ENCODE data around the gene GLT1D1.

GLT1D1 gene

DNA sequence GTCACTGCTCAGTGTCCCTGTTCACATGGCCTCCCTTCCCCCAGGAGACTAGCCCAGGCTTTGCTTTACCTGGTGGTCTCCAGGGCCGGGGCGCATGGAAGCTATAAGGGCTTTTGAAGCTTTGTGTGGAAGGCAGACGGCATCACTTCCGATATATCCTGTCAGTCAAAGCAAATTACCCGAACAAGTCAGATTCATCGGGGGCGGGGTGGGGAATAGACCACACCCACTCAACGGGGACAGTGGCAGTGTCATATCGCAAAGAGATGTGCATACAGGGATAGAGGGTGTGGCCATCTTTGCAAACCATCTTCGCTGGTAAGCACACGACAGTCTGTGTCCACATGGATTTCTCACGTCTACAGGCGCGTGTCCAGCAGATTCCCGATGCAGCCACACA, 127.3 kb downstream of the GLT1D1 start:
- no peak for TF ChIP-seq CTCF (IDR thresholded peaks at IDR 0.05; ENCODE audit: insufficient read depth, low read length, poor library complexity, severe bottlenecking)
- no peaks in the 10 kb centered on the region for H3K27me3 ChIP-seq (replicated peaks; ENCODE audit: control insufficient read depth, insufficient read depth, low read length)
- DNase-seq (ENCODE audit: extremely low read depth, insufficient read length) = no peak

GRCh38 chr12:128981971-128982533, 128.8 kb downstream of the GLT1D1 start:
- no peak for DNase-seq (ENCODE audit: extremely low read depth, insufficient read length)
- Histone ChIP-seq H3K4me3 (replicated peaks; ENCODE audit: low read depth, low read length) (no peak overlapping the region), H3K36me3 (ENCODE audit: control insufficient read depth, insufficient read depth, low read length) (no peaks in the 10 kb centered on the region), H3K27me3 (replicated peaks; ENCODE audit: control insufficient read depth, insufficient read depth, low read length) (no peaks in the 10 kb centered on the region)
- no peak for TF ChIP-seq CTCF (IDR thresholded peaks at IDR 0.05; ENCODE audit: insufficient read depth, low read length, poor library complexity, severe bottlenecking)

More for the DNA sequence above, 127.3 kb downstream of the GLT1D1 start:
- H3K36me3 ChIP-seq (ENCODE audit: control insufficient read depth, insufficient read depth, low read length) = no peaks in the 10 kb centered on the region
- H3K4me3 ChIP-seq (replicated peaks; ENCODE audit: low read depth, low read length) = no peak overlapping the region

DNA sequence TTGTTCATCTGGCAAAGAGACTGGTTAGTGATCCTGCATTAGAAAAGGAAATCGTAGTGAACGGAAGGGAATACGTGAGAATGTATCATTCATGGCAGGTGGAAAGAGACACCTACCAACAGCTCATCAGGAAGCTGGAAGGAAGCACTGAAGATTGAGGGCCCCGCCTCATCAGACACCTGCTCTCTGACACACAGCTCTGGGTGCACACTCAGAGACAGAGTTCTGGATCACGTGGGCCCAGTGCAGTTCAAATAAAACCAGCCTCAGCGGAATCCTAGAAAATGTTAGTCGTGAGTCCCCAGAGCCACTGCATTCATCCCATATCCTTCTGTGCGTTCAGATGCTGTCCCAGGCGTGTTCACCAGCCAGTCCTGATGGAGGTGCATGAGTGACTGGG, 129.7 kb downstream of the GLT1D1 start:
- Histone ChIP-seq H3K27me3 (replicated peaks; ENCODE audit: control insufficient read depth, insufficient read depth, low read length) (no peaks in the 10 kb centered on the region), H3K4me3 (replicated peaks; ENCODE audit: low read depth, low read length) (no peak overlapping the region), H3K36me3 (ENCODE audit: control insufficient read depth, insufficient read depth, low read length) (no peaks in the 10 kb centered on the region)
- DNase-seq (ENCODE audit: extremely low read depth, insufficient read length) = no peak
- TF ChIP-seq CTCF (IDR thresholded peaks at IDR 0.05; ENCODE audit: insufficient read depth, low read length, poor library complexity, severe bottlenecking) = no peak

- no peak overlapping the region for H3K4me3 ChIP-seq (replicated peaks; ENCODE audit: low read depth, low read length)
- H3K36me3 ChIP-seq (ENCODE audit: control insufficient read depth, insufficient read depth, low read length) = no peaks in the 10 kb centered on the region
- no peak for TF ChIP-seq CTCF (IDR thresholded peaks at IDR 0.05; ENCODE audit: insufficient read depth, low read length, poor library complexity, severe bottlenecking)
- no peaks in the 10 kb centered on the region for H3K27me3 ChIP-seq (replicated peaks; ENCODE audit: control insufficient read depth, insufficient read depth, low read length)
- DNase-seq (ENCODE audit: extremely low read depth, insufficient read length) = no peak
These were observed 130.1 kb downstream of the GLT1D1 start for GRCh38 chr12:128983371-128983770.

- no peak overlapping the region for H3K4me3 ChIP-seq (replicated peaks; ENCODE audit: low read depth, low read length)
- no peaks in the 10 kb centered on the region; the same call in 1 of the 2 replicates for H3K27me3 ChIP-seq (replicated peaks; ENCODE audit: control insufficient read depth, insufficient read depth, low read length)
- no peaks in the 10 kb centered on the region for H3K36me3 ChIP-seq (ENCODE audit: control insufficient read depth, insufficient read depth, low read length)
- DNase-seq (ENCODE audit: extremely low read depth, insufficient read length) = no peak
- no peak for TF ChIP-seq CTCF (IDR thresholded peaks at IDR 0.05; ENCODE audit: insufficient read depth, low read length, poor library complexity, severe bottlenecking)
These were observed 133.7 kb downstream of the GLT1D1 start for GRCh38 chr12:128986957-128987356.

DNA sequence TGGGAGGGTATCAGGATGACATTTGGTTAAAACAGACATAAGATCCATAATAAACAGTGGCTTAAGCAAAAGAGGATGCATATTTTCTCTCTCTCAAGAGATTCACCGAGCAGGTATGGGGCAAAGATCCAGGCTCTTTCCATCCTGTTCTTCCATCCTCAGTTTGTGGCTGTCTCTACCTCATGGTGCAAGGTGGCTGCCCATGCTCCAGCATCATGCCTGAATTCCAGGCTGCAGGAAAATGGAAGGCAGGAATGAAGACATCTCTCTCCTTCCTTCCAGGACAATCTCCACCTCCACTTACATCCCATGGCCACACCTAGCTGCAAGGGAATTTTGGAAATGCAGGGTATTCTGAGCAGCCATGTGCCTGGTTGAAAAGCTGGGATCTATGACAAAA, 136.0 kb downstream of the GLT1D1 start:
- Histone ChIP-seq H3K36me3 (ENCODE audit: control insufficient read depth, insufficient read depth, low read length) (no peaks in the 10 kb centered on the region), H3K27me3 (replicated peaks; ENCODE audit: control insufficient read depth, insufficient read depth, low read length) (no peaks in the 10 kb centered on the region; the same call in 1 of the 2 replicates), H3K4me3 (replicated peaks; ENCODE audit: low read depth, low read length) (no peak overlapping the region)
- no peak for DNase-seq (ENCODE audit: extremely low read depth, insufficient read length)
- no peak for TF ChIP-seq CTCF (IDR thresholded peaks at IDR 0.05; ENCODE audit: insufficient read depth, low read length, poor library complexity, severe bottlenecking)
